ENCODE data around the gene MOK.
"Not testable (repeated sequence)": the region's sequence is repeated elsewhere in the genome, so short reads cannot be mapped to it uniquely, and the experiment has no call there.

The MOK gene

GRCh38 chr14:102320671-102321455 lies 15.9 kb upstream of the MOK start:
- no peak for DNase-seq

DNA sequence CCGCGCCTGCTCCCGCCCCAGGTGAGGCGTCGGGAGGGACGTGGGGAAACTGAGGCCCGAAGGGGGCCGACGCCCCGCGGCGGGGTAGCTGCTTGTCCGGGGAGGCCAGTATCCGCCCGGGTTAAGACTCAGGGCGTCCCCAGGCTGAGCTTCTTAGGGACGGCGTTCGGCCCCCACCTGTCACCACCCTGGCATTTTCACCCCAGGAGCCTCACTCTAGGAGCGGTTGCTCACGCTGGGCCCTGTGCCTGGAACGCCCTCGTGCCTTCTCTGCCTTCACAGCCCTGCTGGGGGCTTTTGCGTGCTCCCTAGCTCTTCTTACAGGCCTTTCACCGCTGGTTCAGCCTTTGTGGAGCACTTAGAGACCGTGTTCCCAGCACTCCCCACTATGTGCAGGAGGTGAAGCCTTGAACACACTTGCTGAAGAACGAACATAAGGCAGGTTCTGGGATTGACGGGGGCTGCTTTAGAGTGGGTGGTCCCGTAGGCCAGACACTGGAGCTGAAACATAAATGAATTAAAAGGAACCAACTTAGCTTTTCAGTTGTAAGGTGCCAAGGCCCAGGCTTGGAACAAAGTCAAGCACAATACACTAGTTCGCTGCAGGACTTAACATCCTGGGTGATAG lies 15.2 kb upstream of the MOK start:
- DNase-seq = peak; percentile 52

GRCh38 chr14:102319351-102320032 lies 14.5 kb upstream of the MOK start, which contains the start of gene ZNF839:
Gene ZNF839 (plus strand): TSS chr14:102319746. CDS start chr14:102319766, 20 bp downstream.
- peak; percentile 98 for DNase-seq

GRCh38 chr14:102318781-102319276 lies 13.9 kb upstream of the MOK start:
- DNase-seq = peak; percentile 42

GRCh38 chr14:102317564-102318248 lies 12.7 kb upstream of the MOK start:
- DNase-seq = peak; percentile 48

DNA sequence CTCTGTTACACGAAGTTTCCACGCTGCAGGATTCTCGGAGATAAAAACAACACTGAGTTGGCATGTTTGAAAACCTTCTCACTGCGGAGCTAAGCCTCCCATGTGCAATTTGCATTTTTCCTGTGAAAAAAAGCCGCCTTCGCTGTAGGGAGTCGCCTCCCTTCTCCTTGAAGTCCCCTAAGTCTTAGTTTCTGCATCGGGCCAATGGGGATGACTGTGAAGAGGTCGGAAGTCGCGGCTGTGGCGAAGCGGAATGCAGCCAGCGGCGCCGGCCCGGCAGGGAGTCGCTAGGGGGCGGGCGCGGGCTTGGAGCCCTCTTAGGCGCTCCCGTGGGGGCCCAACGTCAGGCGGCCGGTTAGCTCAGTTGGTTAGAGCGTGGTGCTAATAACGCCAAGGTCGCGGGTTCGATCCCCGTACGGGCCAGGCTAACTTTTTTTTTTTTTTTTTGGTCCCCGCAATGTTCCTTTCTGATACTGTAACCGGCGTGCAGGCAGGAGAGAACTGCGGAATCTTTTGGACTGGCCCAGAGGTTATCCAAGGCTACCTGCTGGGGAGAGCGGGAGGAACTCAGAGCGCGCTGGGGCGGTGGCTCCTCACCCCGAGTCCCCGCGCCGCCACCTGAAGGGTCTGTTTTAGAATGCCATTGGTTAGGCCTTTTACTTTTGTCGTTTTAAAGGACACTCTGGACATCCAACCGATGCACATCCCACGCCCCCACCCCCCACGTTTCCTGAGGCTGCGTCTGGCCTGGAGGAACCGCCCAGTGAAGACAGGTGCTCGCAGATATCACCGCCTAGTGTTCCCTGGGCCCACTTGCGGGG lies 12.0 kb upstream of the MOK start:
- peak; percentile 98 for DNase-seq

- peak; percentile 36 for DNase-seq
These were observed 11.4 kb upstream of the MOK start for GRCh38 chr14:102316338-102316742.

GRCh38 chr14:102315121-102315520 lies 10.2 kb upstream of the MOK start:
- no peak for DNase-seq

DNA sequence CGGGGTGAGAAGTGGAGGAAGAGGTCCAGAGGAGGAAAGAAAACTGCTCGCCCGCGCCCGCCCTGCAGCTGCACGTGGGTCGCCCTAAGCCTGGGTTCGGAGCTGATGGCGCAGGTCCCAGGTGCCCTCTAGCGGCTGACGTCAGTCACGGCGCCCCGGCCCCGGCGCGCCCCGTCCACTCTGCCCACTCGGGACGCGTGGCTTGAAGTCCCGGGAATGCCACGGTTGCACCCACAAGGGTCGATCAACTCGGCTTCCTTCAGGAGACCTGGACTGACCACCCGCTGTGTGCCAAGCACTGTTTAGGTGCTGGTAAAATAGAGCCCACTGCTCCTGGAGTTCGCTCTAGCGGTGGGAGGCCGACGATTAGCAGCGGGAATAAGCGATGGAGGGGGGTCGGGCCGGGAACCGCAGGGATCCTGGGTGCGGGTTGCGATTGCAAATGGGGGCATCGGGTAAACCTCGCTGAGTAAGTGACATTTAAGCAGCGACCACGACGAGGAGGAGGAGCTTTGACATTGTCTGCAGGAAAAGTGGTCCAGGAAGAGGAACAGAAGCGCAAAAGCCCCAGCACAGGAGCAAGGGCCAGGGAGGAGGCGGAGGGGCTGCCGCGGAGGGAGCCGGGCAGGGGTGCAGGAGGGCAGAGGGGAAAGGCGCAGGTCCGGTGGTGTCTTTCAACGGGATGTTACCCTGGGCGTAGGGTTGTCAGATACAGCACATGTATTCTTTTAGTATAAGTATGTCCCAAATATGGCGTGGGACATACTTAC lies 9.5 kb upstream of the MOK start:
- peak; percentile 87 for DNase-seq

DNA sequence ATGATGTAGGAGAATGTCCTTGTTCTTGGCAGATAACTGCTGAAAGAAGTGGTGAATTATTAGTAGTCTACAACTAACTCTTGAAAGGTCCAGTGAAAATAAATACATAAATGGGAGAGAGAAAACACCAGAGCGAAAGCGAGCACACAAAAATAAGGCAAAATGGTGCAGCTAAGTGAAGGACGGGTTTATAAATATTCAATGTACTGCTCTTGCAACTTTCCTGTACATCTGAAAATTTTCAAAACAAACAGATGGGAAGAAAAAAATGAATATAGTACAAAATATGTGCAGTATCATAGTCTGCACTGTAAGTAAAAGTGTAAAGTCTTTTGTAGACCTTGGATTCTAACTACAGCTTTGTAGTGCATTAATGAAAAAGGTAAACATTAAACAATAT lies 1.3 kb downstream of the MOK start:
- DNase-seq = no peak

- not testable (repeated sequence) for DNase-seq
These were observed 6.5 kb downstream of the MOK start for GRCh38 chr14:102298303-102299070.

DNA sequence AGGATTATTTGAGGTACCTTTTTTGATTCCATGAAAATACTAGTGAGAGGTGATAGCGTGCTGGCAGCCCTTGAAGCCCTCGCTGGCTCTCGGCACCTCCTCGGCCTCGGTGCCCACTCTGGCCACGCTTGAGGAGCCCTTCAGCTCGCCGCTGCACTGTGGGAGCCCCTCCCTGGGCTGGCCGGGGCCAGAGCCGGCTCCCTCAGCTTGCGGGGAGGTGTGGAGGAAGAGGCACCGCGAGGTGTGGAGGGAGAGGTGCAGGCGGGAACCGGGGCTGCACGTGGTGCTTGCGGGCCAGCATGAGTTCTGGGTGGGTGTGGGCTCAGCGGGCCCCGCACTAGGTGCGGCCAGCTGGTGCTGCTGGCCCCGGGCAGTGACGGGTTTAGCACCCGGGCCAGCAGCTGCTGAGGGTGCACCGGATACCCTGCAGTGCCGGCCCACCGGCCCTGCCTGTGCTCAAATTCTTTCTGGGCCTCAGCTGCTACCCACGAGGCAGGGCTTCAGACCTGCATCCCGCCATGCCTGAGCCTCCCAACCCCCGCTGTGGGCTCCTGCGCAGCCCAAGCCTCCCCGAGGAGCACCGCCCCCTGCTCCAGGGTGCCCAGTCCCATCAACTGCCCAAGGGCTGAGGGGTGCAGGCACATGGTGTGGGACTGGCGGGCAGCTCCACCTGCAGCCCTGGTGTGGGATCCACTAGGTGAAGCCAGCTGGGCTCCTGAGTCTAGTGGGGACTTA lies 7.4 kb downstream of the MOK start:
- DNase-seq = no peak

- no peak for DNase-seq
These were observed 9.7 kb downstream of the MOK start for GRCh38 chr14:102295270-102295669.

GRCh38 chr14:102293781-102294180 lies 11.2 kb downstream of the MOK start:
- DNase-seq = no peak

GRCh38 chr14:102292441-102292840 lies 12.5 kb downstream of the MOK start:
- DNase-seq = no peak

GRCh38 chr14:102288139-102288538 lies 16.8 kb downstream of the MOK start:
- DNase-seq = no peak

DNA sequence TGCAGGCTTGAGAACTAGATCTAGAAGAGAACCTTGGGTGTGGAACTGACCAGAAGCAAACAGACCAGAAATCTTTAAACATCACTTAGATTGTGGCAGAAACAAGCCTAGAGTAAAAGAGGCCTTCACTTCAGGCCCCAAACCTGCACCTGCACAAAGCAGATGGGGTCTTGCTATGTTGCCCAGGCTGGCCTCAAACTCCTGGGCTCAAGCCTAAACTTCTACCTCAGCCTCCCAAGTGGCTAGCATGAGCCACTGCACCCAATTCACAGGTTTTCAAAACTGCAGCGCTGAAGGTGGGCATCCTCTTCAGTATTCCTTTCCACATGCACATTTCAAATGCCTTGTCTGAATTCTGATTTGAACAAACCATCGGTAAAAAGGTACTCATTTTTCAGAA lies 19.9 kb downstream of the MOK start:
- DNase-seq = no peak

- DNase-seq = no peak
These were observed 21.3 kb downstream of the MOK start for GRCh38 chr14:102283631-102284129.

DNA sequence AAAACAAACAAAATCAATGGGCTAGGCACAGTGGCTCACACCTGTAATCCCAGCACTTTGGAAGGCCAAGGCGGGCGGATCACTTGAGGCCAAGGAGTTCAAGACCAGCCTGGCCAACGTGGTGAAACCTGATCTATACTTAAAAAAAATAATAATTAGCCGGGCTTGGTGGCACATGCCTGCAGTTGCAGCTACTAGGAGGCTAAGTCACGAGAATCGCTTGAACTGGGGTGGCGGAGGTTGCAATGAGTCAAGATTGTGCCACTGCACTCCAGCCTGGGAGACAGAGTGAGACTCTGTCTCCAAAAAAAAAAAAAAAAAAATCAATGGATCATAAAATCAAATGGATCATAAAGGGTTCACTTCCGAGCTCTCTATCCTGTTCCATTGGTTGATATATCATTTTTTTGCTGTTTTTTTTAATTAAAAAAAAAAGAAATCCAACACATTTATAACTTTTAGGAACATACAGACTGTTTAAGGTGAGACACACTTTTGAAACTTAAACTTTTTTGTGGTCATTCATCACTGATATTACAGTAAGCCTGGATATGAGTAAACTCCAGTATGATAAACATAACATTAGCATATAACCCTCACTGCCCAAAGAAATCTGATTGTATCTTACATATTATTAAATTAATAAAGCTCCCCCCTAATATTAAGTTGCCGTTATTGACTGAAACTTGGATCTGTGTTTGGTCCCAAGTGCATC lies 22.1 kb downstream of the MOK start:
- no peak for DNase-seq

Data from stimulated activated CD8-positive, alpha-beta memory T cell treated with anti-CD3 and anti-CD28 coated beads, Interleukin-4, amount 100 ng/mL, for 48 hours (primary cell).